Measurements from ENCODE around the gene PIK3R3. TPM values are rescaled to one million over a fixed set of nuclear protein-coding genes. Genes with fewer than 3 reads are reported as not detected.
"Not testable (repeated sequence)": the region's sequence is repeated elsewhere in the genome, so short reads cannot be mapped to it uniquely, and the experiment has no call there.

PIK3R3 gene
- total and polyA plus RNA-seq, 9 of the 15 experiments (the other 6 are each of a cell fraction or from before 2014, with no cell fraction given) = 1.4 to 7.7 (median 4.6) TPM

- TF ChIP-seq SREBF2 (CRISPR knock-in tag; IDR thresholded peaks at IDR 0.05) (no peak), POLR3A (IDR thresholded peaks at IDR 0.05; ENCODE audit: borderline replicate concordance, extremely low read depth, insufficient read depth, insufficient read length) (no peak), TBL1XR1 (IDR thresholded peaks at IDR 0.05; ENCODE audit: low read length in 2 of 2) (no peak), STAT5B (CRISPR knock-in tag; IDR thresholded peaks at IDR 0.05) (no peak)
Measured at GRCh38 chr1:46057781-46058180, 74.6 kb downstream of the PIK3R3 start (continued).

DNA sequence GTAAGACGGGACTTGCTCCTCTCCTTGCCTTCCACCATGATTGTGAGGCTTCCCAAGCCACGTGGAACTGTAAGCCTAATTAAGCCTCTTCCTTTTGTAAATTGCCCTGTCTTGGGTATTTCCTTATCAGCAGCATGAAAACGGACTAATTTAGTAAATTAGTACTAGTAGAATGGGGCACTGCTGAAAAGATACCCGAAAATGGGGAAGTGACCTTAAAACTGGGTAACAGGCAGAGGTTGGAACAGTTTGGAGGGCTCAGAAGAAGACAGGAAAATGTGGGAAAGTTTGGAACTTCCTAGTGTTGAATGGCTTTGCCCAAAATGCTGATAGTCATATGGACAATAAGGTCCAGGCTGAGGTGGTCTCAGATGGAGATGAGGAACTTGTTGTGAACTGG lies 75.2 kb downstream of the PIK3R3 start:
- H3K4me3 ChIP-seq; H3K9me1 ChIP-seq (ENCODE audit: control insufficient read depth, insufficient read depth, low read length); H3K9me3 ChIP-seq (replicated peaks; ENCODE audit: control insufficient read depth, insufficient read depth, low read depth, low read length); CTCF ChIA-PET (ENCODE audit: low intra/inter-chr PET ratio); H3K9ac ChIP-seq (ENCODE audit: insufficient read depth in 1 of 2, low read depth in 2 of 2, low read length in 2 of 2); H3K79me2 ChIP-seq (ENCODE audit: control insufficient read depth, insufficient read depth, low read length); H2AFZ ChIP-seq (ENCODE audit: low read depth, low read length); ATAC-seq; H3K36me3 ChIP-seq (ENCODE audit: control insufficient read depth, insufficient read depth, low read length); BruUV-seq (replicated peaks); FAIRE-seq; POLR2A ChIA-PET; H3K27me3 ChIP-seq (ENCODE audit: control insufficient read depth in 2 of 2, insufficient read depth in 2 of 2, low read length in 2 of 2); in situ Hi-C loops (cut with MboI); H3K4me2 ChIP-seq (ENCODE audit: insufficient read depth, low read length); H3K27ac ChIP-seq (ENCODE audit: extremely low read depth, low read depth, low read length); intact Hi-C loops (cut with micrococcal nuclease); DNase-seq (ENCODE audit: extremely low read depth in 1 of 4, low spot score in 3 of 4); H4K20me1 ChIP-seq (replicated peaks; ENCODE audit: control insufficient read depth, insufficient read depth, low read length): not testable (repeated sequence)
- WGBS (ENCODE audit: insufficient coverage, low coverage, missing lambda C conversion rate) = 44% methylated on average over 4 of the region's 4 CpGs
- peaks cover 0 to 10% of the 10 kb centered on the region in 2 experiments; a peak in 3 of 5 replicates for H3K4me1 ChIP-seq (replicated peaks in 1 of 2; ENCODE audit: control insufficient read depth in 2 of 2, insufficient read depth in 2 of 2, low read length in 2 of 2)

DNA sequence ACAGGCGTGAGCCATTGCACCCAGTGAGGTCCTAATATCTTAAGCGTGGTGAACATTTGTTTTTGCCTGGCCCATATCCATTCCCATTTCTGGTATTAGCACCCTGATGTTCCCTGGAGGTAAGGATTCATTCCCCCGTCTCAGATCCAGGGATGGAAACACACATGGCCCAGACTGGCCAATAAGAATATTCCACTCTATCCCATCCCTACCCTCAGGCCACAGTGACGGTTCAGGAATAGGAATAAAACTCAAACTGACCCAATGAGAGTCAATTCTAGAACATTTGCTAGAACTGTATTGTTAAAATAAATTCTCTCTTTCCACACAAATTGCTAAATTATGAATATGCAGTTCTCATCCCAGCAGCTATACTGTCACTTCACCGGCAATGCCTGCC lies 76.1 kb downstream of the PIK3R3 start:
- H3K9me3 ChIP-seq (replicated peaks; ENCODE audit: control insufficient read depth, insufficient read depth, low read depth, low read length) = no peaks in the 10 kb centered on the region
- ChIA-PET POLR2A (no interaction called here), CTCF (ENCODE audit: low intra/inter-chr PET ratio) (no interaction called here)
- no peak overlapping the region for H3K9ac ChIP-seq (ENCODE audit: insufficient read depth in 1 of 2, low read depth in 2 of 2, low read length in 2 of 2)
- no peaks in the 10 kb centered on the region for H3K79me2 ChIP-seq (ENCODE audit: control insufficient read depth, insufficient read depth, low read length)
- no peak overlapping the region for H3K4me3 ChIP-seq
- H4K20me1 ChIP-seq (replicated peaks; ENCODE audit: control insufficient read depth, insufficient read depth, low read length) = no peaks in the 10 kb centered on the region
- H3K27me3 ChIP-seq (ENCODE audit: control insufficient read depth in 2 of 2, insufficient read depth in 2 of 2, low read length in 2 of 2) = no peaks in the 10 kb centered on the region
- WGBS (ENCODE audit: insufficient coverage, low coverage, missing lambda C conversion rate) = 84% methylated on average over 5 of the region's 5 CpGs
- BruUV-seq (replicated peaks) = no TSS peak
- FAIRE-seq = no peak
- no peak overlapping the region for H3K4me2 ChIP-seq (ENCODE audit: insufficient read depth, low read length)
- peaks cover under 1% of the 10 kb centered on the region; the same call in 1 of the 3 replicates for H3K36me3 ChIP-seq (ENCODE audit: control insufficient read depth, insufficient read depth, low read length)
- H3K4me1 ChIP-seq (replicated peaks in 1 of 2; ENCODE audit: control insufficient read depth in 2 of 2, insufficient read depth in 2 of 2, low read length in 2 of 2) = peaks cover 0 to 10% of the 10 kb centered on the region in 2 experiments; a peak in 3 of 5 replicates
- H3K9me1 ChIP-seq (ENCODE audit: control insufficient read depth, insufficient read depth, low read length) = no peaks in the 10 kb centered on the region
- no peak overlapping the region for H3K27ac ChIP-seq (ENCODE audit: extremely low read depth, low read depth, low read length)
- in situ Hi-C loops (cut with MboI) = no loop called here
- TF ChIP-seq MED1 (CRISPR knock-in tag; IDR thresholded peaks at IDR 0.05; ENCODE audit: borderline replicate concordance) (no peak), ZNF311 (CRISPR knock-in tag; IDR thresholded peaks at IDR 0.05) (no peak), PML (IDR thresholded peaks at IDR 0.05; ENCODE audit: low read length) (no peak), NELFE (IDR thresholded peaks at IDR 0.05; ENCODE audit: insufficient read depth, insufficient read length) (no peak)
- ATAC-seq = no peak
- no peak overlapping the region for H2AFZ ChIP-seq (ENCODE audit: low read depth, low read length)
- DNase-seq (ENCODE audit: extremely low read depth in 1 of 4, low spot score in 3 of 4) = no peak
- intact Hi-C loops (cut with micrococcal nuclease) = no loop called here

Measured in K562 (cell line).